Lung (tissue), 12 donors: ENCODE results near the gene GC. TPM values are rescaled to one million over a fixed set of nuclear protein-coding genes. Genes with fewer than 3 reads are reported as not detected.

ENCODE experiments used
- ATAC-seq: fragments of 200-7000 bp; cut with Tn5 transposase; one replicate; pipeline ENCODE4 v1.9.1; 2020; ENCODE audit warnings: moderate number of reproducible peaks; ENCODE audit not compliant: insufficient read depth, low FRiP score
- DNase-seq, 3 donors: peaks; one replicate each; pipeline ENCODE4 v3.0.0-alpha.2; 2013 to 2017
- H3K27ac ChIP-seq, 2 donors: one replicate each; pipeline ENCODE4 v1.5.1; 2013; ENCODE audit warnings: mild to moderate bottlenecking in 2 of 2, moderate library complexity in 2 of 2, control low read depth in 1 of 2, inconsistent platforms in 1 of 2, low read depth in 1 of 2, low read length in 1 of 2
- H3K27me3 ChIP-seq, 3 donors: one replicate each; pipeline ENCODE4 v1.5.1; 2013; ENCODE audit warnings: low read length in 2 of 3; ENCODE audit not compliant: control insufficient read depth in 3 of 3, insufficient read depth in 3 of 3
- H3K36me3 ChIP-seq, 4 donors: one replicate each; pipeline ENCODE4 v1.5.1; 2013; ENCODE audit warnings: low read length in 4 of 4, mild to moderate bottlenecking in 1 of 4, moderate library complexity in 1 of 4; ENCODE audit not compliant: control insufficient read depth in 4 of 4, insufficient read depth in 4 of 4
- H3K4me1 ChIP-seq, 5 donors: one replicate each; pipeline ENCODE4 v1.5.1; 2013; ENCODE audit warnings: low read length in 5 of 5, mild to moderate bottlenecking in 2 of 5, moderate library complexity in 1 of 5; ENCODE audit not compliant: control insufficient read depth in 5 of 5, insufficient read depth in 5 of 5
- H3K4me3 ChIP-seq: one replicate; pipeline ENCODE4 v1.5.1; 2013; ENCODE audit warnings: mild to moderate bottlenecking, control low read depth, moderate library complexity
- H3K9ac ChIP-seq, 2 donors: one replicate each; pipeline ENCODE4 v1.5.1; 2013; ENCODE audit warnings: low read length in 2 of 2, control low read depth in 1 of 2; ENCODE audit not compliant: insufficient read depth in 1 of 2
- H3K9me3 ChIP-seq, 4 donors: one replicate each; pipeline ENCODE4 v1.5.1; 2013; ENCODE audit warnings: low read length in 3 of 4, mild to moderate bottlenecking in 1 of 4, moderate library complexity in 1 of 4; ENCODE audit not compliant: control insufficient read depth in 4 of 4, insufficient read depth in 3 of 4
- CTCF ChIP-seq: IDR thresholded peaks from 2 replicates; pipeline ENCODE4 v1.5.1; 2012; ENCODE audit warnings: mild to moderate bottlenecking; ENCODE audit errors: control extremely low read depth, extremely low read depth
- WGBS, 2 donors: extraction: QIAGEN DNeasy Blood & Tissue Kit; methylation state at CpG; one replicate each; pipeline ENCODE4 v1.1.7; 2013; 5-methylcytosine and 5-hydroxymethylcytosine counted together
- polyA plus RNA-seq, 2 donors: library from polyadenylated mRNA; stranded (reverse); fragments of 200-250 nt; gene quantifications; one replicate each; pipeline ENCODE4 v1.2.1, GENCODE V29; 2013
- total RNA-seq, 2 donors: library from RNA; depleted of rRNA in 1 of 2; stranded (reverse); fragments of >200 nt in 1 of 2; gene quantifications; one replicate each; pipeline ENCODE4 v1.2.1, GENCODE V29; 2014 to 2021
- donor health status: control.
- donor health status: control.
- donor health status: Bipolar disorder and iron deficiency.
- donor health status: healthy.
- donor health status: DM: yes; HTN: yes; CAD: no.

The GC gene
- total and polyA plus RNA-seq, 4 donors: 0.08 to 2.1 TPM; not detected in 2

GRCh38 chr4:71698141-71698540 is 85.7 kb downstream of the GC start:
- whole genome bisulfite sequencing, 2 donors: 97 to 98% methylated on average over 2 of the region's 2 CpGs
- ATAC-seq: no peak
- Histone ChIP-seq H3K36me3 (no peaks in the 10 kb centered on the region), H3K4me3 (no peak overlapping the region), H3K27me3 (no peaks in the 10 kb centered on the region), H3K9me3 (no peaks in the 10 kb centered on the region), H3K9ac (no peak overlapping the region), H3K27ac (no peak overlapping the region), H3K4me1 (no peaks in the 10 kb centered on the region)
- no peak for TF ChIP-seq CTCF
- DNase-seq: no peak

GRCh38 chr4:71697031-71697430 is 86.8 kb downstream of the GC start:
- no peak overlapping the region for H3K9ac ChIP-seq
- no peak overlapping the region for H3K27ac ChIP-seq
- no peak for DNase-seq
- H3K4me1 ChIP-seq: no peaks in the 10 kb centered on the region
- no peaks in the 10 kb centered on the region for H3K9me3 ChIP-seq
- 93 to 94% methylated on average over 4 of the region's 4 CpGs for WGBS, 2 donors
- no peaks in the 10 kb centered on the region for H3K27me3 ChIP-seq
- no peak for ATAC-seq
- no peaks in the 10 kb centered on the region for H3K36me3 ChIP-seq
- no peak overlapping the region for H3K4me3 ChIP-seq
- no peak for TF ChIP-seq CTCF

GRCh38 chr4:71694961-71695360 is 88.9 kb downstream of the GC start:
- WGBS, 2 donors: 55 to 73% methylated on average over 5 of the region's 5 CpGs
- TF ChIP-seq CTCF: no peak
- Histone ChIP-seq H3K27ac (no peak overlapping the region), H3K27me3 (no peaks in the 10 kb centered on the region), H3K4me1 (no peaks in the 10 kb centered on the region), H3K9ac (no peak overlapping the region), H3K4me3 (no peak overlapping the region), H3K36me3 (no peaks in the 10 kb centered on the region), H3K9me3 (no peaks in the 10 kb centered on the region)
- ATAC-seq: no peak
- no peak for DNase-seq

- ATAC-seq: no peak
- Histone ChIP-seq H3K27me3 (no peaks in the 10 kb centered on the region), H3K27ac (no peak overlapping the region), H3K36me3 (no peaks in the 10 kb centered on the region), H3K4me1 (no peaks in the 10 kb centered on the region), H3K4me3 (no peak overlapping the region), H3K9me3 (no peaks in the 10 kb centered on the region), H3K9ac (no peak overlapping the region)
- no peak for DNase-seq
- TF ChIP-seq CTCF: no peak
- 81 to 87% methylated on average over 1 of the region's 1 CpG for WGBS, 2 donors
Observed at GRCh38 chr4:71692963-71693362, 90.9 kb downstream of the GC start.
